Measurements from ENCODE around the gene CDV3. TPM values are rescaled to one million over a fixed set of nuclear protein-coding genes. Genes with fewer than 3 reads are reported as not detected.

Gene CDV3
- polyA plus RNA-seq, 1 donor = 151 TPM

GRCh38 chr3:133606902-133607301 lies 33.4 kb downstream of the CDV3 start:
- DNase-seq = no peak

GRCh38 chr3:133607816-133608215 lies 34.3 kb downstream of the CDV3 start:
- DNase-seq = no peak

GRCh38 chr3:133608388-133608787 lies 34.9 kb downstream of the CDV3 start:
- DNase-seq = no peak

- DNase-seq = no peak
These were observed 36.5 kb downstream of the CDV3 start for GRCh38 chr3:133610031-133610430.

GRCh38 chr3:133611534-133611933 lies 38.0 kb downstream of the CDV3 start:
- DNase-seq = no peak

- DNase-seq = no peak
These were observed 46.7 kb downstream of the CDV3 start for GRCh38 chr3:133620066-133620784.

GRCh38 chr3:133627789-133628188 lies 54.3 kb downstream of the CDV3 start:
- no peak for DNase-seq

- no peak for DNase-seq
These were observed 55.7 kb downstream of the CDV3 start for GRCh38 chr3:133629146-133629545.

- no peak for DNase-seq
These were observed 60.0 kb downstream of the CDV3 start for GRCh38 chr3:133633439-133633838.

Other genes starting within 250 kb of the CDV3 start
- gene BFSP2, start 173.6 kb upstream of the CDV3 start, polyA plus RNA-seq (ENCODE audit: insufficient read length) = not detected
- gene TOPBP1, start 88.3 kb downstream of the CDV3 start, polyA plus RNA-seq (ENCODE audit: insufficient read length) = 25.2 TPM
- gene TF, start 172.7 kb downstream of the CDV3 start, polyA plus RNA-seq (ENCODE audit: insufficient read length) = 5.9 TPM
- 28.9 TPM for gene SRPRB, start 232.1 kb downstream of the CDV3 start, polyA plus RNA-seq (ENCODE audit: insufficient read length)